Pericardium fibroblast (primary cell): ENCODE measurements around the gene KBTBD3. TPM values are rescaled to one million over a fixed set of nuclear protein-coding genes. Genes with fewer than 3 reads are reported as not detected.

Experiments used
- total RNA-seq: library from RNA; depleted of rRNA; stranded (reverse); fragments of >200 nt; gene quantifications from 2 replicates; pipeline ENCODE4 v1.2.3, GENCODE V29; 2015

The KBTBD3 gene, protein sequence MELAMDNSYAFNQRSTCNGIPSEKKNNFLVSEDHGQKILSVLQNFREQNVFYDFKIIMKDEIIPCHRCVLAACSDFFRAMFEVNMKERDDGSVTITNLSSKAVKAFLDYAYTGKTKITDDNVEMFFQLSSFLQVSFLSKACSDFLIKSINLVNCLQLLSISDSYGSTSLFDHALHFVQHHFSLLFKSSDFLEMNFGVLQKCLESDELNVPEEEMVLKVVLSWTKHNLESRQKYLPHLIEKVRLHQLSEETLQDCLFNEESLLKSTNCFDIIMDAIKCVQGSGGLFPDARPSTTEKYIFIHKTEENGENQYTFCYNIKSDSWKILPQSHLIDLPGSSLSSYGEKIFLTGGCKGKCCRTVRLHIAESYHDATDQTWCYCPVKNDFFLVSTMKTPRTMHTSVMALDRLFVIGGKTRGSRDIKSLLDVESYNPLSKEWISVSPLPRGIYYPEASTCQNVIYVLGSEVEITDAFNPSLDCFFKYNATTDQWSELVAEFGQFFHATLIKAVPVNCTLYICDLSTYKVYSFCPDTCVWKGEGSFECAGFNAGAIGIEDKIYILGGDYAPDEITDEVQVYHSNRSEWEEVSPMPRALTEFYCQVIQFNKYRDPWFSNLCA
- 0.47 and 0.85 TPM in 2 replicates for total RNA-seq

GRCh38 chr11:106076919-106077608 is at the start of gene KBTBD3:
TSS of gene KBTBD3 (minus strand) at chr11:106077347. CDS start at chr11:106059097, 18,250 bp downstream.

GRCh38 chr11:106077609-106078455 is 685 bp upstream of the KBTBD3 start, which contains the start of gene AASDHPPT:
TSS of gene AASDHPPT (plus strand) at chr11:106077662. CDS start at chr11:106077711, 49 bp downstream.

GRCh38 chr11:106021967-106022794 is 55.0 kb downstream of the KBTBD3 start, which contains the start of gene MSANTD4:
TSS of gene MSANTD4 (minus strand) at chr11:106022240. CDS start at chr11:106010917, 11,323 bp downstream.

Other genes starting within 250 kb of the KBTBD3 start
- gene MSANTD4, start 55.1 kb downstream of the KBTBD3 start, total RNA-seq = 10.8 and 15.2 TPM in 2 replicates
- gene AASDHPPT, start 315 bp upstream of the KBTBD3 start, total RNA-seq = 39.0 and 52.3 TPM in 2 replicates